CD4-positive, alpha-beta T cell treated with Interferon alpha-2 for 1 hour (primary cell): ENCODE results near the gene CD101.

Experiments
- DNase-seq, 2 donors: peaks; one replicate each; pipeline ENCODE4 v3.0.0-alpha.2; 2020 to 2022

CD101 gene

DNA sequence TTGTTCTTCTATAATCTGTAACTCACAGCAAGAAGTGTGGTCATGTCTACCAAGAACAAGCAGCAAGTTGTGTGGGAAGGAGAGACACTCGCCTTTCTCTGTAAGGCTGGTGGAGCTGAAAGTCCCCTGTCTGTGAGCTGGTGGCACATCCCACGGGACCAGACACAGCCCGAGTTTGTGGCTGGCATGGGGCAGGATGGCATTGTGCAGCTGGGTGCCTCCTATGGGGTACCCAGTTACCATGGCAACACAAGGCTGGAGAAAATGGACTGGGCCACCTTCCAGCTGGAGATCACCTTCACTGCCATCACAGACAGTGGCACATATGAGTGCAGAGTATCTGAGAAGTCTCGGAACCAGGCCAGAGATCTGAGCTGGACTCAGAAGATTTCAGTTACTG lies 15.5 kb downstream of the CD101 start:
- DNase-seq, result no peak

GRCh38 chr1:117017648-117018047 lies 16.1 kb downstream of the CD101 start:
- DNase-seq, result no peak

DNA sequence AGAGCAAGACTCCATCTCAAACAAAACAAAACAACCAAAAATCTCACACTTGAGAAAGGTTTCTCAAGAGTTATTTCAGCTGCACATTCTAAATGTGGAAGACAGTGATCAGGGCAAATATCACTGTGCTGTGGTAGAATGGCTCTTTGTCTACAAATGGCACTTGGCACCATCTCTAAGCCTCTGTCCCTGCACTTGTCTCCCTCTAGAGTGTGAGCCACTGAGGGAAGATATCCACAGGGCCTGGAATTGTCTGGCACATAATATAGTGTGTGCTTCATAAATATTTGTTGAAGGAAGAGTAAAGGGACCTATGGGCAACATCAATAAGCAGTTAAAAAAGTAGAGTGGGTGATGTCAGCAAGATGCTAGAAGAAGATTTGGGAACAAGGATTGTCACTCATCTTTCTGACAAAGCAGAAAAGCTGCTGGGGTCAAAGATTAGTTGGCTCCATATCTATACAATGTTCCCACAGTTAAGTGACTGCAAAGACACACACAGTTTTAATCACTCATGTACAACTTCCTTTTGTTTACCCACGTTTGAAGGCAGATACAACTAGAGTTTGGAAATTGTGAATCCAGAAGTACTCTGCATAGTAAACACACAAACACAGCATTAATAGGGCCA lies 19.1 kb downstream of the CD101 start:
- DNase-seq, result no peak

DNA sequence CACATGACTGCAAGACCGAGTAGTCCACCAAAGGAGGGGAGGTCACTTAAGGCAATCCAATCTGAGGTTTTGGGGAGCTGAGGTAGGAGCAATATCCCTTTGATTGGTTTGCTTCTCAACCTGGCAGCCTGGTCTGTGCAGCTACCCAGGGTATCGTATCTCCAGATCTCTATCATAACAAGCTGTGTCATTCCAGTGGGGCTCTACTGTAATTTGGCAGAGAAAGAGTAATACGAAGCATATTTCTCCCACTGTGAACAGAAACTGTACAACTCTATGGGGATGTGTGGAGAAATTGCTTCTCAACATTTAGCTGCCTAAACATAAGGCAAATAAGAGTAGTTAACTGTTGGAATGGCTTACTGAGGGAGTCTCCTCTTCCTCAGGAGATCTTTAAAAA lies 20.6 kb downstream of the CD101 start:
- no peak for DNase-seq

DNA sequence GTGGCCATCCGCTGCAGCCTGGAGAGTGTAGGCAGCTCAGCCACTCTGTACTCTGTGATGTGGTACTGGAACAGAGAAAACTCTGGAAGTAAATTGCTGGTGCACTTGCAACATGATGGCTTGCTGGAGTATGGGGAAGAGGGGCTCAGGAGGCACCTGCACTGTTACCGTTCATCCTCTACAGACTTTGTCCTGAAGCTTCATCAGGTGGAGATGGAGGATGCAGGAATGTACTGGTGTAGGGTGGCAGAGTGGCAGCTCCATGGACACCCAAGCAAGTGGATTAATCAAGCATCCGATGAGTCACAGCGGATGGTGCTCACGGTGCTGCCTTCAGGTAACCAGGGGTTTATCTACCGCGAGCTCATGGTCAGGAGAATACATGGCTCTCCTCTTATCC lies 24.0 kb downstream of the CD101 start:
- no peak for DNase-seq

GRCh38 chr1:117026361-117026760 lies 24.8 kb downstream of the CD101 start:
- DNase-seq, result no peak

- no peak for DNase-seq
Observed at GRCh38 chr1:117029685-117030084, 28.1 kb downstream of the CD101 start.

- no peak for DNase-seq
Observed at GRCh38 chr1:117030271-117030877, 28.8 kb downstream of the CD101 start.

- no peak for DNase-seq
Observed at GRCh38 chr1:117032266-117032665, 30.7 kb downstream of the CD101 start.

DNA sequence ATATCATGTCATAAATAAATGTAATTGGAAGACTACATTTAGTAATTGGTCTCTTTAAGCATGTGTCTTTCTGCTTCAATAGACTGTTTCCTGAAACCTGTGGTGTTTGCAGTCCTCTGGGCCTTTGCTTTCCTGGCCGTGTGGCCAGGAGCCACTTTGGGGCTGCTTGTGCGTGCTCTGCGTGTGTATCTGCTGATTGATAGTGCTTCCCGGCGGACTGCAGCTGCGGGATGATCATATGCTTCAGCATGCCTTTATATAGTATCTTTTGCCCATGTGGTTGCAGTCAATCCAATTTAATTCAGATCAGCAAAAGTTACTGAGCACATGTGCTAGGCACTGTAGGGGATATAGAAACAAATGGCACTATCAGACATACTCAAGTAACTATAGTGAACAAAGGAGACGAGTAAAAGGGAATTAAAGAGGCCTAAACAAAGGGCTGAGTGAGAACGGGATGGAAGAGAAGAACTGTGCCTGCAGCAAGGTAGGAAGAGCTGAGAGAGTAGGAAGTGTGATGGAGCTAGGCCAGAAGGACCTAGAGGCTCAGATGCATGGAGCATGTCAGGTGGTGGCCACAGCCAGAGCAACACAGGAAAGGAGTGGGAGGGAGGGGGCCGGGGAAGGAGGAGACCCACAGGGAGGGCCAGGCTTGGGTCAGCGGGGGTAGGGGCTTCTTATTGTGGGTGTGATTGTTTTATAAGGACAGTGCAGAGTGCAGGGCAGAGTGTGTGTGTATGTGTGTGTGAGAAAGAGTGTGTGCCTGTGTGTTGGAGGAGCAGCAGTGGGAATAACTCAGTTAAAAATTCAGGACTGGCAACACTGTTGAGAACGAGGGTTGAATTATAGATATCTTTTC lies 31.4 kb downstream of the CD101 start:
- no peak for DNase-seq

GRCh38 chr1:117033772-117034171 lies 32.2 kb downstream of the CD101 start:
- DNase-seq, result no peak

DNA sequence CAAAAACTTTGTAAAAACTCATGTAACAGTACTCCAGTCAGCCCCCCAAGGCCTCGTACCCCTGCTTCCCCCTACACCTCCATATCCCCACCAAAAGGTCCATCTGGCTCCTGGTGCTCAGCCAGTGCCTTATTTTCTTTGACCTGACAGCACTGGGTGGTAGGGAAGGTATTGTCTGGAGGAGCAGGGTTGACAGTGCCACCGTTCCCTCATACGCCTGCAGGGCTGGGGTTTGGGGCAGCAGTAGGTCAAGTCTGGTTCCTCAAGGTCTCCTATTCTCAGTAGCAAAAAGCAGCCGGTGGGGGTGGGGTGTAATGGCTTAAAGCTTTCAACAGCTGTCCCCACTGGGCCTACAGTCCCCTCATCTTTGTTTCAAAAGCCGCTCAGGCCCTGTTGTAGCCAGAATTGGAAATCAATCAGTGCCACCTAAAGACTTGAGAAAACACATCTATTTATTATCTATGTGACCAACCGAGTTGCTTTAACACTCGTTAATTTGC lies 33.3 kb downstream of the CD101 start:
- no peak for DNase-seq

DNA sequence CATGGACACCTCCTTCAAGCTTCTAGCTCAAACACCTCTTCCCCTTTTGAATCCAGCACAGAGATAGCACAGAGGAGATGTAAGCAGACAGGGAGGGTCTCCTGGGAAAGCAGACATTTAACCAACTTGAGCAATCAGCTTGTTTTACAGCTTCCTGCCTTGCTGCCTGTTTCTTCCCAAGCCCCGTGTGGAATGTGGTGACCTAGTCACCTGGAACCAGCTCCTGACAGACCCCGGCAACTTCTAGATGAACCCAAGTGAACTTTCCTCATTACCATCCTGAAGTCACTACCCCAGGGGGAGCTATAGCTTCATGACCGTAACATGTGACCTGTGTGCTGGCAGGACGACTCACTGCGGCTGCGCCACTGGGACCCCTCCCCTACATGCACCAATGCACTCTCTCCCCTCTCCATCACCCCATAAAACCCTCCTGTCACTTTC lies 34.5 kb downstream of the CD101 start:
- DNase-seq, result no peak

DNA sequence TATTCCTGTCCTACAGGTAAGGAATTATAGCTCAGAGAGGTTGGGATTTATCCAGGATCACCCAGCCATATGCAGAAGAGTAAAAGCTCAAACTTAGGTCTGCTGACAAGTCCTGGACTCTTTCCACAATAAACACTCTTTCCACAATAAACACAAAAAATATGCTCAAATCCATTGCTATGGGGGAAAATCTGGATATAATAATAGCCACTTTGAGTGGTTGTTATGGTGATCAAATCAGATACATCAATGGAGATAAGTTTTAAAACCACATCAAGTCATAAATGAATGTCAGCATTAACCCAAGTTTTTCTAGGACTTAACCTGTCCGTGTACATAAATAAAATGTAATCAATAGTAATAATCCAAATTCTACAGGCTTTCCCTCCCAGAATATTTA lies 36.2 kb downstream of the CD101 start:
- no peak for DNase-seq

DNA sequence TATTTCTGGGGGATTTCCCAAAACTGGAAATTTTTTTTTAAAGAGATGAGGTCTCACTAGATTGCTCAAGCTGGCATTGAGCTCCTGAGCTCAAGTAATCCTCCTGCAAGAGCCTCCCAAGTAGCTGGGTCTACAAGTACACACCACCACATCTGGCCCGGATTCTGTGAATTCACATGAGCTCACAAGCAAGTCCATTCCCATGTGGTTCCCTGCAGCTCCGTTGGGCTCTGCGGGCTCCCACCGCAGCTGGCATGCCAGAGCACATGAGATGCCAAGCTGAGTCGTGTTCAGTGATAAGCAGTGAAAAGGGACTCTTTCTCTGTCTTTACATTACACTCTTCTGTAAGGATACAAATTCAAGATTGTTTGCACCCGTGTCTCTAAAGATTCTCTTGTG lies 36.7 kb downstream of the CD101 start:
- no peak for DNase-seq

DNA sequence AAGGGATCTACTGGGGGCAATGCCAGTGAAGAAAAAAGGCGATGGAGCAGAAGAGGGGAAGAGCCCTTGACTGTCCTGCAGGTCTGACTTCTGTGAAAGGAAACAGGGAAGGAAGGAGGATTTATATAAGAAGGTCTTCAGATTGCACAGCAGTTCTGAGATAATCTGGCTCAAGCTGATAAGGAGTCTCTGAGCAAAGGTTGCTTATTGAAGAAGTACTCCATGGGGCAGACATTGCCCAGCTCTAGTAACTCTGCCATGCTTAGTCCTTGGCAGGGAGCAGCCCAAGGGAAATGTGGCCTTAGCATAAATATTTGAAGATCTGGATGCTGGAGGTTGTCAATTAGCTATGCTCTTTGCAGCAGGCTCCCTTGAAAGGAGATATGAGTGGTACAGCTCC lies 42.7 kb downstream of the CD101 start:
- no peak for DNase-seq

GRCh38 chr1:117045644-117046043 lies 44.1 kb downstream of the CD101 start:
- DNase-seq, result no peak

- no peak for DNase-seq
Observed at GRCh38 chr1:117046781-117047180, 45.2 kb downstream of the CD101 start.

DNA sequence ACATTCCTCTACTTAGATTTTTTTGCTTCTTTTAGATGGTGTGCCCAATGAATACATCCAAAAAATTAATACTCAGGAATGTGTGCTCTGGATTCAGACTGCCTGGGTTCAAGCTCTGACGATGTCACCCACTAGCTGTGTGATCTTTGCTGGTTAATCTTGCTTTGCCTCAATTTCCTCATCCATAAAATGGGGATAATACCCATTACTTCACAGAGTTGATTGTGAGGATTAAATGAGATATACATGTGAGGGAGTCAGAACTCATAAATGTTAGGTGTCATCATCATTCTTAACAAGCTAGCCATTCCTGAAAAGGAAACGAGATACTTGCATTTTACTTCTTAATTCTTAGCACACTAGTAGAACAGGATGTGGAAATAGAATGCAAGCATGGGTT lies 45.7 kb downstream of the CD101 start:
- no peak for DNase-seq

- no peak for DNase-seq
Observed at GRCh38 chr1:117049857-117050256, 48.3 kb downstream of the CD101 start.

DNA sequence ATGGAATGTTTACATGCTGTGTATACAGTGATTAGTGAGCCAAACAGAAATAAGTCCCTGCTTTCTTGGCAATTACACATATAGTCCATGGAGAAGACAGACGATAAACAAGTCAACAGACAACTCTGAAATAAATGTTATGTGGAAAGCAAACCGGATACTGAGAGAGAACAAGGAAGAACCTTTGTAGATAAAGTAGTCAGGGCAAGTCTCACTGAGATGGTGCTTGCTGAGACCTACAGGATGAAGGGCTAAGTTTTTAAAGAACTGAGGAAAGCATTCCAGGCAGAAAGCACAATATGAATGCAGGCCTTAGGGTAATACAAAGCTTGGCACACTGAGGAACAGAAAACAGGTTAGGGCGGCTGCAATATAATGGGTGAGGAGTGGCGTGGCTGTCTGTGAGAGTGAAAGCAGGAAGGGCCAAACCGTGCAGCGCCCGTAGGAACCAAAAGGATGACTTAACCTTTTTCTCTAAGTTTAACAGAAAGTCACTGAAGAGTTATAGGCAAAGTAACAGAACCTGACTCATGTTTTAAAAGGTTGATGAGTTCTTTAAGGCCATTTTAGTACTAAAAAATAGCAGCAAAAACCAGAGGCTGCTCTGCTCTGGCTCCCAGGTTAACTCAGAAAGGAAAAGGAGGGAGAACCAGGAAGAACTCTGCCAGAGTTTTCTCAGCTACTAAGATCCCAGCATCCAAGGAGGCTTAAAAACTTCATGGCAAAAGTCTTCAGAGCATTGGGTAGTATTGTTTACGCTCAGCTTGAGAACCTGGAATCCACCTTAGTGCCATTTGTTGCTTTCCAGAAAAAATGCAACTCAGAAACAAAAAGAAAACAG lies 49.9 kb downstream of the CD101 start:
- peak in 1 of 2 donors; percentile 18 for DNase-seq

- no peak for DNase-seq
Observed at GRCh38 chr1:117054068-117054467, 52.5 kb downstream of the CD101 start.

DNA sequence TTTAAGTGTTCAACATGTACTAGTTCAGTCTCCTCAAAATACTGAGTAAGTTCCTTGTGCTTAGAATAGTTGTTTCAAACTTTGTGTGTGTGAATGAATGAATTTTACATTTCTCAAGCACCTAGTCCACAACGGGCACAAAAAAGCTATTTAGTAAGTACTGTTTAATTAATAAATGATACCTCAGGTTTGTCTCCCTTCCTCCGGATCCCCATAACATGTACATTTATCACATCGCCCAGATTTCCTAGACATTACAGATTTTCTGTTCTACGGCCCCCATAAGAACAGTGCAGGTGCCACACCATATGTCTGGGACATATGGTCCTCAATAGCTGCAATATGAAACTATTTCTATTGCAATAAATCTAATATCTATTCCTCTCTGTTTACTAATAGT lies 57.2 kb downstream of the CD101 start:
- no peak for DNase-seq
